ENCODE measurements around the gene CBX2. TPM values are rescaled to one million over a fixed set of nuclear protein-coding genes. Genes with fewer than 3 reads are reported as not detected.

CBX2 gene
- total and polyA plus RNA-seq, 12 donors = 0.06 to 3.4 (median 0.82) TPM

DNA sequence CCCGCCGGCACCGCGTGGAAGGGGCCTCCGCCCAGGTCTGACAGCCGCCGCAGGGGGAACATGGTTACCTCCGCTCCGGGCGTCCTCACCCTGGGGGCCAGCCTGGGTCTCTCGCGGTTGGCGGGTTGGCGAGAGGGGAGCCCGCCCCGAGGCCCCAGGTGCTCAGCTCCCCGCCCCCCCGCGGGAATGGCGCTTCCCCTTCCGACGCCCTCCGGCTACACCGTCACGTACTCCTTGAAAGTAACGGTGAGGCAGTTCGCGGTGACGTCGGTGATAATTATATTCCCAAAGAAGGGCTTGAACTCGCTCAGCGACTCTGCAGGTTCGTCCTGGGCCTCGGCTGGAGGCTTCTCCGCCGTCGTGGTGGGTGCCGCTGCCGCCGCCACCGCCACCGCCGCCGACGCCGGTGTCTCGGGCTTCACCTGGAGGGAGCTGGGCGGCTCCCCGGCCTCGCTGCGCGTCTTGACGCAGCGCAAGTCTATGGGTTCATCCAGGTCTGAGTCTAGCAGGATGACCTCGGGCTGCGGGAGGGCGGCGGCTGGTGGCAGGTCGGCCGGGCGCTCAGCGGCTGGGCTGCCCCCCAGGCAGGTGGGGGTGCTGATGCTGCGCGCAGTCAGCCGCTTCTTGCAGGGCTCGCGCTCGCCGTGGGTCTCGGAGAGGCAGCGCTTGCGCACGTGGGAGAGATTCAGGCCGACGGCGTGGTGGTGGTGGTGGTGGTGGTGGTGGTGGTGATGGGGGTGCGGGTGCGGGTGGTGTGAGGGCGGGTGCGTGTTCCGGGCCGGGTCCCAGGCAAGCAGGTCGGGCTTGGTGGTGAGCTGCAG lies 56.0 kb downstream of the CBX2 start:
- no peaks in the 10 kb centered on the region for H3K9me3 ChIP-seq (replicated peaks in 1 of 3)
- DNase-seq = peak in 2 of 7 donors; percentile 37 to 45
- TF ChIP-seq, protein P1, sequence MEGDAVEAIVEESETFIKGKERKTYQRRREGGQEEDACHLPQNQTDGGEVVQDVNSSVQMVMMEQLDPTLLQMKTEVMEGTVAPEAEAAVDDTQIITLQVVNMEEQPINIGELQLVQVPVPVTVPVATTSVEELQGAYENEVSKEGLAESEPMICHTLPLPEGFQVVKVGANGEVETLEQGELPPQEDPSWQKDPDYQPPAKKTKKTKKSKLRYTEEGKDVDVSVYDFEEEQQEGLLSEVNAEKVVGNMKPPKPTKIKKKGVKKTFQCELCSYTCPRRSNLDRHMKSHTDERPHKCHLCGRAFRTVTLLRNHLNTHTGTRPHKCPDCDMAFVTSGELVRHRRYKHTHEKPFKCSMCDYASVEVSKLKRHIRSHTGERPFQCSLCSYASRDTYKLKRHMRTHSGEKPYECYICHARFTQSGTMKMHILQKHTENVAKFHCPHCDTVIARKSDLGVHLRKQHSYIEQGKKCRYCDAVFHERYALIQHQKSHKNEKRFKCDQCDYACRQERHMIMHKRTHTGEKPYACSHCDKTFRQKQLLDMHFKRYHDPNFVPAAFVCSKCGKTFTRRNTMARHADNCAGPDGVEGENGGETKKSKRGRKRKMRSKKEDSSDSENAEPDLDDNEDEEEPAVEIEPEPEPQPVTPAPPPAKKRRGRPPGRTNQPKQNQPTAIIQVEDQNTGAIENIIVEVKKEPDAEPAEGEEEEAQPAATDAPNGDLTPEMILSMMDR (IDR thresholded peaks at IDR 0.05) = no peak
- TF ChIP-seq POLR2A (IDR thresholded peaks at IDR 0.05) = no peak
- peaks cover 0 to 22% of the 10 kb centered on the region in 2 donors for H3K36me3 ChIP-seq (replicated peaks in 1 of 2)
- no peaks in the 10 kb centered on the region for H3K27me3 ChIP-seq
- H3K4me3 ChIP-seq = no peak overlapping the region
- no peak overlapping the region for H3K27ac ChIP-seq
- peaks cover 42 to 43% of the 10 kb centered on the region in 2 donors for H3K4me1 ChIP-seq (replicated peaks in 1 of 2)
- WGBS, 4 donors = 87 to 89% (median 89%) methylated on average over 31 to 83 of the region's 83 CpGs
- intact Hi-C loops (cut with DNase I) = no loop called here

DNA sequence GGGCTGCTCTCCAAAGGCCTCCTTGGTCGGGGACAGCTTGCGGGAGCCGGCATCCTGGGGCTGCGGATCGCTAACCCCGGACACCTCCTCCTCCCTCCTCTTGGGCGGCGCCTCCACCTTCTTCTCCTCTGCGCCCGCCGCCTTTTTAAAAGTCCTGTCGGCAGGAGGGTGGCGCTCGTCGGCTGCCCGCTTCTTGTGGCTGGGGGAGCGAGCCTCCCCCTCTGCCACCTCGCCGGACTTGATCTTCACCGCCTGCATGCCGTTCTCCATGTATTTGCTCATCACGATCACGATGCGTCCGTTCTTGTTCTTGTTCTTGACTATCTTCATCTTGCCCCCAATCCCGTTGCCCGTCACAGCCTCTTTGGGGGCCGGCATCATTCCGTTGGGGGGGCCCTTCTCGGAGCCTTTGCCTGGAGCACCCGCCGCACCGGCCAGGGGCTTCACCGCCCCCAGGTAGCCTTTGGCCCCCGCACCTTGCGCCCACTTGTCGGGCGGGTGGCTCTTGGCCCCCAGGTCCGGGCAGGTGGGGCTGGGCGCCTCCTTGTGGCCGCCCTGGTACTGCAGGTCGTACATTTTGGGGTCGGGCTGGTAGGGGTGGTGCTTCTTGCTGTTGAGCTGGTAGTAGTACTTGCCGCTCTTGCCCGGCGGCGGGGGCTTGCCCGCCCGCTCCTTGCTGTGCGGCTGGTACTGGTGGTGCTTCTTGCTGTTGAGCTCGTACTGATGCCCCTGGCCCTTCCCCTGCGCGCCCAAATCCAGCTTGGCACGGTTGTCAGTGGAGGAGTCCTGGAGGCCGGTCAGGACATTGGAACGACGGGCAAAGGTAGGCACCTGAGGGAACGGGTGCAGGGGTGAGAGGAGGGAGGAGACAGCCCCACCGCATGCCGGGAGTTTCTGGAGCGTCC lies 56.9 kb downstream of the CBX2 start:
- Histone ChIP-seq H3K4me3 (no peak overlapping the region), H3K27ac (no peak overlapping the region), H3K36me3 (replicated peaks in 1 of 2) (peaks cover 0 to 22% of the 10 kb centered on the region in 2 donors), H3K9me3 (replicated peaks in 1 of 3) (no peaks in the 10 kb centered on the region), H3K27me3 (no peaks in the 10 kb centered on the region), H3K4me1 (replicated peaks in 1 of 2) (peaks cover 43 to 45% of the 10 kb centered on the region in 2 donors)
- peak in 3 of 7 donors; percentile 46 to 56 (median 52) for DNase-seq
- intact Hi-C loops (cut with DNase I) = loop anchor here in 1 of 2 donors (5.0 kb wide), 1 partner anchor 33 kb away; no protein-coding TSS in a partner anchor
- TF ChIP-seq POLR2A (IDR thresholded peaks at IDR 0.05) = no peak
- TF ChIP-seq, protein P1 (IDR thresholded peaks at IDR 0.05) = peak; percentile 37 to 59 (median 50)
- WGBS, 4 donors = 89 to 95% (median 92%) methylated on average over 41 to 61 of the region's 61 CpGs

DNA sequence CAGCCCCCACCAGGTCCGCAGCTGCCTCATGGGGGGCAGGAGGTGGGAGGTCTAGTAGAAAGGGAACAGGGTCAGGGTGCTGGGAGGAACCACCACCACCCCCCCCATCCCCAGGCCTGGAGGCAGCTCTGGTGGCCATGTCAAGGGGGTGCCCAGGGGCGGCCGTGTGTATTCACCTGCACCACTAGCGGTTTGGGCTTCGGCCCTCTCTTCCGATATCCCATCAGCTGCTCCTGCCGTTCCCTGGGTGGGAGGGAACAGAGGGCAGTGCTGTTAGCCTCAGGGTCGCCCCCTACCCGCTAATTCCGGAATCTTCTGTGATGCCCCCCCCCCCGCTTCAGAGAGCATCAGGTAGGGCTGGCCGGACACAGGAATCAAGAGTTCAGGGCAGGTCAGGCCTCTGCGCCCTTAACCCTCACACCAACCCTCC lies 57.5 kb downstream of the CBX2 start:
- Histone ChIP-seq H3K27me3 (peaks cover 4% of the 10 kb centered on the region), H3K36me3 (replicated peaks in 1 of 2) (peaks cover 0 to 22% of the 10 kb centered on the region in 2 donors), H3K4me3 (no peak overlapping the region), H3K4me1 (replicated peaks in 1 of 2) (peaks cover 48 to 52% of the 10 kb centered on the region in 2 donors), H3K9me3 (replicated peaks in 1 of 3) (no peaks in the 10 kb centered on the region), H3K27ac (no peak overlapping the region)
- no peak for TF ChIP-seq POLR2A (IDR thresholded peaks at IDR 0.05)
- TF ChIP-seq, protein P1 (IDR thresholded peaks at IDR 0.05) = no peak
- 67 to 82% (median 78%) methylated on average over 3 to 13 of the region's 13 CpGs for WGBS, 4 donors
- no peak for DNase-seq
- intact Hi-C loops (cut with DNase I) = loop anchor here in 1 of 2 donors (5.0 kb wide), 1 partner anchor 33 kb away; no protein-coding TSS in a partner anchor
